Large intestine (tissue), 3 donors: ENCODE measurements around the gene MYO18B. TPM values are rescaled to one million over a fixed set of nuclear protein-coding genes. Genes with fewer than 3 reads are reported as not detected.

Experiments
- DNase-seq, 2 donors: peaks; one replicate each; pipeline versions ENCODE4 v3.0.0 to v3.0.0-alpha.2; 2013
- H3K27ac ChIP-seq: one replicate; pipeline ENCODE4 v1.5.1; 2013; ENCODE audit warnings: low read length
- H3K27me3 ChIP-seq: 2 replicates; pipeline ENCODE4 v1.6.1; 2013; ENCODE audit warnings: low read length; ENCODE audit not compliant: control insufficient read depth, insufficient read depth
- H3K36me3 ChIP-seq: 2 replicates; pipeline ENCODE4 v1.6.1; 2013; ENCODE audit warnings: low read length; ENCODE audit not compliant: control insufficient read depth, insufficient read depth
- H3K4me1 ChIP-seq: one replicate; pipeline ENCODE4 v1.6.1; 2013; ENCODE audit warnings: low read length; ENCODE audit not compliant: control insufficient read depth, insufficient read depth
- H3K4me3 ChIP-seq: one replicate; pipeline ENCODE4 v1.5.1; 2013; ENCODE audit warnings: low read length
- H3K9me3 ChIP-seq: one replicate; pipeline ENCODE4 v1.6.1; 2013; ENCODE audit warnings: mild to moderate bottlenecking, low read depth, low read length, moderate library complexity; ENCODE audit not compliant: control insufficient read depth
- WGBS: methylation state at CpG from one replicate; pipeline ENCODE4 v1.1.5; 2013; ENCODE audit warnings: low lambda C conversion rate; ENCODE audit not compliant: insufficient coverage; 5-methylcytosine and 5-hydroxymethylcytosine counted together
- polyA plus RNA-seq: library from polyadenylated mRNA; unstranded; fragments of 120-200 nt; gene quantifications from one replicate; pipeline ENCODE4 v1.2.1, GENCODE V29; 2013

Gene MYO18B
- polyA plus RNA-seq, 1 donor, result 0.24 TPM

DNA sequence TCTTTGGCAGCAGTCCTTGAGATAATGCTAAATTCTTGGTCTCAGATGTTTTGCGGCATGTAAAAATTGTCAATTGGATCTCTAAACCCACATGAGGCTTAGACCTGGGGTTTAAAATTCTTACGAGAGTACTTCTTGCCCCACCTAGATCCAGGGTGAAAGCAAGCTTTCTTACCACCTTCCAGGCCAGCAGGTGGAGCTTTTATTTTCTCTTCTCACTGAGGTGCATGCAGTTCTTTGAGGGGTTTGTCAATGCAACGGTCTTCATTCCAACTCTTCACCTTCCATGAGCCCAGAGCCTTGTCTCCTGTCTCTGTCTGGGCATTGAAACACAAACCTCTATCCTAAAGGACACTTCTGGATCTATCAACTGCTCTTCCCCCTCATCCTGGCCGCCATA, 154.1 kb downstream of the MYO18B start:
- no peaks in the 10 kb centered on the region for H3K9me3 ChIP-seq
- H3K4me1 ChIP-seq, result no peaks in the 10 kb centered on the region
- WGBS, result 80% methylated on average over 1 of the region's 4 CpGs
- H3K27me3 ChIP-seq, result no peaks in the 10 kb centered on the region
- DNase-seq, result no peak
- H3K36me3 ChIP-seq, result no peaks in the 10 kb centered on the region
- H3K4me3 ChIP-seq, result no peak overlapping the region
- H3K27ac ChIP-seq, result no peak overlapping the region

DNA sequence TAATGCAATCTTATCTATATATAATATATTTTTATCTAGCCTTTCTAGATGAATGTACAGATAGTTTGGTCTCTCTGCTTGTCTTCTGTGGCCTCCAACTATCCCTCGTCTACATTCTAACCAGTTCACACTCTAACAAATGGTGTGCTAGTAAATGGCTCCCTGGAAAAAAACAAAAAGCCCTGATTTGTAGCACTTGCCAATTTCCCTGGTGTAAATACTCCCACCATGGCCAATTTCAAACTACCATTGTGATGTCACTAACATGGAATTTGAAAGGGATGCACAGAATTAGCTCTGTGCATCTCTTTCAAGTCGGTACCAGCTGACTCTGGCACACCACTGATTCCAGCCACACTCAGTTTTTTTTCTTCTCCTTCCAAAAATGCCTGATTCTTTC, 154.6 kb downstream of the MYO18B start:
- Histone ChIP-seq H3K4me3 (no peak overlapping the region), H3K4me1 (no peaks in the 10 kb centered on the region), H3K27ac (no peak overlapping the region), H3K36me3 (no peaks in the 10 kb centered on the region), H3K9me3 (no peaks in the 10 kb centered on the region), H3K27me3 (no peaks in the 10 kb centered on the region)
- 33% methylated on average over 1 of the region's 2 CpGs for WGBS
- DNase-seq, result no peak

GRCh38 chr22:25898707-25899365, 156.8 kb downstream of the MYO18B start:
- Histone ChIP-seq H3K9me3 (no peaks in the 10 kb centered on the region), H3K4me3 (no peak overlapping the region), H3K27ac (no peak overlapping the region), H3K36me3 (no peaks in the 10 kb centered on the region), H3K27me3 (no peaks in the 10 kb centered on the region), H3K4me1 (no peaks in the 10 kb centered on the region)
- no peak for DNase-seq
- no CpG with 5 or more reads among the region's 11 CpGs for WGBS

- Histone ChIP-seq H3K36me3 (no peaks in the 10 kb centered on the region), H3K27ac (no peak overlapping the region), H3K4me3 (no peak overlapping the region), H3K9me3 (no peaks in the 10 kb centered on the region), H3K27me3 (no peaks in the 10 kb centered on the region), H3K4me1 (no peaks in the 10 kb centered on the region)
- no CpG with 5 or more reads among the region's 1 CpG for WGBS
- no peak for DNase-seq
Measured at GRCh38 chr22:25899566-25899965, 157.6 kb downstream of the MYO18B start.

- no peaks in the 10 kb centered on the region for H3K27me3 ChIP-seq
- WGBS, result 100% methylated on average over 1 of the region's 3 CpGs
- no peak for DNase-seq
- H3K9me3 ChIP-seq, result no peaks in the 10 kb centered on the region
- H3K27ac ChIP-seq, result no peak overlapping the region
- no peaks in the 10 kb centered on the region for H3K36me3 ChIP-seq
- H3K4me1 ChIP-seq, result no peaks in the 10 kb centered on the region
- H3K4me3 ChIP-seq, result no peak overlapping the region
Measured at GRCh38 chr22:25900390-25900789, 158.4 kb downstream of the MYO18B start.

- Histone ChIP-seq H3K27me3 (no peaks in the 10 kb centered on the region), H3K9me3 (no peaks in the 10 kb centered on the region), H3K36me3 (no peaks in the 10 kb centered on the region), H3K4me3 (no peak overlapping the region), H3K27ac (no peak overlapping the region), H3K4me1 (no peaks in the 10 kb centered on the region)
- no CpG with 5 or more reads among the region's 4 CpGs for WGBS
- DNase-seq, result no peak
Measured at GRCh38 chr22:25900880-25901279, 158.9 kb downstream of the MYO18B start.

- no peak for DNase-seq
- Histone ChIP-seq H3K27me3 (no peaks in the 10 kb centered on the region), H3K36me3 (no peaks in the 10 kb centered on the region), H3K27ac (no peak overlapping the region), H3K9me3 (no peaks in the 10 kb centered on the region), H3K4me1 (no peaks in the 10 kb centered on the region), H3K4me3 (no peak overlapping the region)
- 83% methylated on average over 1 of the region's 8 CpGs for WGBS
Measured at GRCh38 chr22:25902402-25902801, 160.4 kb downstream of the MYO18B start.

- Histone ChIP-seq H3K27me3 (no peaks in the 10 kb centered on the region), H3K27ac (no peak overlapping the region), H3K4me3 (no peak overlapping the region), H3K4me1 (no peaks in the 10 kb centered on the region), H3K36me3 (no peaks in the 10 kb centered on the region), H3K9me3 (no peaks in the 10 kb centered on the region)
- no peak for DNase-seq
- no CpG with 5 or more reads among the region's 6 CpGs for WGBS
Measured at GRCh38 chr22:25903294-25903693, 161.3 kb downstream of the MYO18B start.

DNA sequence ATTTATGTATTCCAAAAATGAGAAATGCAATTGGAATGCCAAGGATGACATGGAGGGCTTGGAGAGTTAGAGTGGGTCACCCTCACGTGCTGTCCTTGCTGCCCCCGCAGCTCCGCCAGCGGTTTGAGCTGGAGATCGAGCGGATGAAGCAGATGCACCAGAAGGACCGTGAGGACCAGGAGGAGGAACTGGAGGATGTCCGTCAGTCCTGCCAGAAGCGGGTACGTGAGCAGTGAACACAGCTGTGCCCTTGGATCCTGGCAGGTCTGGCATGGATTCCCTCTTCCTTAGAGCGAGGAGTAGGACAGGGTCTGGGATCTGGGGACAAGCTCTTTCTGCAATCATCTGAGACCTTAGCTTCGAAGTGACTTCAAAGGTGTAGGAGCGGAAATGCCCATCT, 166.2 kb downstream of the MYO18B start:
- no peaks in the 10 kb centered on the region for H3K27me3 ChIP-seq

DNA sequence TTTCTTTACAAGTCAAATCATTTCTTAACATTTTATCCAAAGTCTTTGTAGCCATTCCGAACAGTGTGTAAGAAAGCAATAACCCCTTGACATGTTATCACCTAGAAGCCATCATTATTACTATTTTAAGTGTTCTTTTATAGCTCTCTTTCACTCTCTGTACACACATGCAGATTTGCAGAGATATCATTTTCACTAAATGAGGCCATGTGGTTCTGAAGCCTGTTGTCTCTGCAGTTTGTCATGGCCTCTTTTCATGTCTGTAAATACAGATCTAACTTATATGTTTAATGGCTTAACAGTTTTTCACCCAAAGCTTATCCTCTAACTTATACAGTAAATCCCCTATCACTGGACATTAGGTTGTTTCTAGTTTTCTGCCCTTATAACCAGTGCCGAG, 166.8 kb downstream of the MYO18B start:
- no peaks in the 10 kb centered on the region for H3K27me3 ChIP-seq
- no peak overlapping the region for H3K27ac ChIP-seq
- no peaks in the 10 kb centered on the region for H3K36me3 ChIP-seq
- H3K9me3 ChIP-seq, result no peaks in the 10 kb centered on the region
- WGBS, result no CpG with 5 or more reads among the region's 2 CpGs
- DNase-seq, result no peak
- no peaks in the 10 kb centered on the region for H3K4me1 ChIP-seq
- no peak overlapping the region for H3K4me3 ChIP-seq

More for the DNA sequence above, 166.2 kb downstream of the MYO18B start:
- no peaks in the 10 kb centered on the region for H3K9me3 ChIP-seq
- 90% methylated on average over 2 of the region's 13 CpGs for WGBS
- H3K4me3 ChIP-seq, result no peak overlapping the region
- no peak for DNase-seq
- no peaks in the 10 kb centered on the region for H3K4me1 ChIP-seq
- no peak overlapping the region for H3K27ac ChIP-seq
- no peaks in the 10 kb centered on the region for H3K36me3 ChIP-seq
